Endothelial cell of umbilical vein (primary cell): ENCODE measurements around the gene TERT. TPM values are rescaled to one million over a fixed set of nuclear protein-coding genes. Genes with fewer than 3 reads are reported as not detected.

Experiments
- BruUV-seq: library from RNA; stranded (reverse); fragments of 400-500 nt; replicated peaks from 2 replicates; lab custom pipeline; 2021; lab: Mats Ljungman, UMichigan
- CTCF ChIA-PET: fragments of 300-600, 350-600 bp; sonication (Branson Sonifier 250); formaldehyde crosslinking; loops from one replicate; lab custom pipeline; 2021; ENCODE audit warnings: antibody characterized with exemption, inconsistent platforms; lab: Charles Lee
- POLR2A ChIA-PET: fragments of 300-600, 350-600 bp; sonication (Branson Sonifier 250); formaldehyde crosslinking; loops from one replicate; lab custom pipeline; 2021; ENCODE audit warnings: antibody characterized with exemption, inconsistent platforms; lab: Charles Lee
- DNase-seq: peaks from one replicate; pipeline ENCODE4 v3.0.0-alpha.2; 2011; ENCODE audit warnings: low read depth, low spot score
- FAIRE-seq: peaks from 2 replicates; lab custom pipeline; 2011; peaks lifted over from hg19 to GRCh38; lab: Jason Lieb, UNC
- H2AFZ ChIP-seq: 2 replicates; pipeline ENCODE4 v1.6.0; 2012; ENCODE audit warnings: low read depth, low read length, control low read depth, inconsistent platforms
- H3K27ac ChIP-seq: 2 replicates; pipeline ENCODE4 v1.5.1; 2011; ENCODE audit warnings: low read depth, mild to moderate bottlenecking, control low read depth, low read length, moderate library complexity; ENCODE audit not compliant: insufficient read depth
- H3K27me3 ChIP-seq, 2 experiments: 2 replicates each; pipeline versions ENCODE4 v1.6.0 to v1.6.1; 2011; ENCODE audit warnings: low read length in 2 of 2, mixed read lengths in 1 of 2; ENCODE audit not compliant: control insufficient read depth in 2 of 2, insufficient read depth in 2 of 2
- H3K36me3 ChIP-seq, 2 experiments: 2 replicates in 1 of 2; 3 replicates in 1 of 2; pipeline ENCODE4 v1.5.1; 2011; ENCODE audit warnings: low read length in 2 of 2, mild to moderate bottlenecking in 1 of 2, moderate library complexity in 1 of 2; ENCODE audit not compliant: control insufficient read depth in 2 of 2, insufficient read depth in 2 of 2; ENCODE audit errors: extremely low read depth in 1 of 2
- H3K4me1 ChIP-seq: 3 replicates; pipeline ENCODE4 v1.5.1; 2011; ENCODE audit warnings: mild to moderate bottlenecking, low read length; ENCODE audit not compliant: control insufficient read depth, insufficient read depth; ENCODE audit errors: extremely low read depth
- H3K4me2 ChIP-seq: 2 replicates; pipeline ENCODE4 v1.6.1; 2011; ENCODE audit warnings: low read length, control low read depth, mixed read lengths; ENCODE audit not compliant: insufficient read depth
- H3K4me3 ChIP-seq, 3 experiments: fragments of 200-600 bp in 1 of 3; sonication (generic), shearing (Covaris generic) in 1 of 3; replicated peaks in 1 of 3; 2 replicates each; pipeline ENCODE4 v1.5.1; 2011 to 2016; ENCODE audit warnings: control low read depth in 3 of 3, low read length in 3 of 3, mild to moderate bottlenecking in 2 of 3, inconsistent platforms in 1 of 3, low read depth in 1 of 3, moderate library complexity in 1 of 3; ENCODE audit not compliant: insufficient read depth in 1 of 3
- H3K79me2 ChIP-seq: 2 replicates; pipeline ENCODE4 v1.6.0; 2012; ENCODE audit warnings: low read length, inconsistent platforms; ENCODE audit not compliant: control insufficient read depth, insufficient read depth
- H3K9ac ChIP-seq: replicated peaks from 2 replicates; pipeline ENCODE3; 2011; ENCODE audit warnings: low read length, control low read depth; ENCODE audit not compliant: insufficient read depth; ENCODE audit errors: extremely low read depth
- H3K9me1 ChIP-seq: replicated peaks from 3 replicates; pipeline ENCODE4 v1.6.0; 2011; ENCODE audit warnings: mild to moderate bottlenecking, low read length; ENCODE audit not compliant: control insufficient read depth, insufficient read depth; ENCODE audit errors: extremely low read depth
- H3K9me3 ChIP-seq: replicated peaks from 2 replicates; pipeline ENCODE4 v1.5.1; 2012; ENCODE audit warnings: low read length, inconsistent platforms; ENCODE audit not compliant: control insufficient read depth, insufficient read depth
- H4K20me1 ChIP-seq: replicated peaks from 2 replicates; pipeline ENCODE3; 2011; ENCODE audit warnings: mild to moderate bottlenecking, low read length; ENCODE audit not compliant: control insufficient read depth, insufficient read depth; ENCODE audit errors: extremely low read depth
- CTCF ChIP-seq, 2 donors: IDR thresholded peaks; 1 replicate in 1 of 2; 2 replicates in 1 of 2; pipeline ENCODE4 v1.5.1; 2011; ENCODE audit warnings: low read length in 2 of 2, mild to moderate bottlenecking in 2 of 2, moderate library complexity in 2 of 2, control low read depth in 1 of 2, inconsistent platforms in 1 of 2, low read depth in 1 of 2; ENCODE audit not compliant: insufficient read depth in 1 of 2; ENCODE audit errors: extremely low read depth in 1 of 2
- EZH2 ChIP-seq: IDR thresholded peaks from 2 replicates; pipeline ENCODE4 v1.6.1; 2012; ENCODE audit warnings: borderline replicate concordance, low read depth, mild to moderate bottlenecking, moderate library complexity, low read length, inconsistent platforms; ENCODE audit not compliant: severe bottlenecking
- FOS ChIP-seq: IDR thresholded peaks from 2 replicates; pipeline ENCODE4 v1.6.1; 2011; ENCODE audit warnings: mild to moderate bottlenecking, low read length, moderate library complexity, borderline replicate concordance; ENCODE audit not compliant: insufficient read depth
- GATA2 ChIP-seq: IDR thresholded peaks from 2 replicates; pipeline ENCODE4 v1.7.0; 2011; ENCODE audit warnings: low read depth, mild to moderate bottlenecking, moderate library complexity, mixed read lengths, low read length; ENCODE audit not compliant: insufficient read length, insufficient read depth
- JUN ChIP-seq: IDR thresholded peaks from 2 replicates; pipeline ENCODE4 v1.6.1; 2011; ENCODE audit warnings: borderline replicate concordance, low read depth; ENCODE audit not compliant: insufficient read length, insufficient read depth
- MAX ChIP-seq: IDR thresholded peaks from 2 replicates; pipeline ENCODE4 v1.6.1; 2011; ENCODE audit not compliant: insufficient read depth, insufficient read length
- MYC ChIP-seq: IDR thresholded peaks from one replicate; pipeline ENCODE4 v1.6.1; 2011; ENCODE audit warnings: mild to moderate bottlenecking, low read depth, low read length
- POLR2A ChIP-seq: IDR thresholded peaks from 2 replicates; pipeline ENCODE4 v1.6.1; 2012; ENCODE audit warnings: low read depth, mild to moderate bottlenecking, control low read depth, low read length
- POLR2AphosphoS5 ChIP-seq: IDR thresholded peaks from 2 replicates; pipeline ENCODE4 v1.6.1; 2012; ENCODE audit warnings: low read depth, mild to moderate bottlenecking, control low read depth, low read length, moderate library complexity; ENCODE audit not compliant: insufficient read depth
- dilution Hi-C: fragments of 300-500 bp; cut with MboI; formaldehyde crosslinking; loops from one replicate; pipeline ENCODE4 v1.15.0; 2019; ENCODE audit warnings: low sequenced_read_pairs; ENCODE audit not compliant: extremely low pct_ligation_motif_present
- intact Hi-C: fragments of 100-400 bp; cut with micrococcal nuclease; formaldehyde crosslinking; loops from one replicate; pipeline ENCODE4 v1.10.0; 2022
- polyA plus RNA-seq, 4 experiments: library from polyadenylated mRNA; depleted of rRNA in 3 of 4; stranded (reverse) in 3 of 4; unstranded in 1 of 4; fragments of >200 nt; gene quantifications; 2 replicates each; pipeline versions ENCODE4 v1.2.1 to v1.2.3, GENCODE V29; 2011 to 2012; ENCODE audit warnings: missing spikeins in 1 of 4
- total RNA-seq: library from RNA; stranded (reverse); gene quantifications from 2 replicates; pipeline ENCODE4 v1.2.3, GENCODE V29; 2021

The TERT gene
- total and polyA plus RNA-seq, 2 donors (not counting 3 experiments of a cell fraction or from before 2014, with no cell fraction given), result 0.04 TPM; not detected in 1

- H3K27ac ChIP-seq, result no peak overlapping the region
- H3K4me3 ChIP-seq, result no peak overlapping the region
- no peaks in the 10 kb centered on the region for H3K79me2 ChIP-seq
- TF ChIP-seq GATA2 (no peak), JUN (no peak), MAX (no peak), FOS (no peak), POLR2AphosphoS5 (no peak), MYC (no peak), CTCF (IDR thresholded peaks at IDR 0.05; ENCODE audit: extremely low read depth in 1 of 2, insufficient read depth in 1 of 2, low read depth in 1 of 2, low read length in 2 of 2) (no peak), POLR2A (no peak), EZH2 (no peak)
- DNase-seq, result no peak
- H4K20me1 ChIP-seq, result no peaks in the 10 kb centered on the region
- H3K4me1 ChIP-seq, result no peaks in the 10 kb centered on the region
- no peak for FAIRE-seq
- POLR2A ChIA-PET, result no interaction called here
- no peak overlapping the region for H3K9ac ChIP-seq
- BruUV-seq, result no TSS peak
- H3K4me2 ChIP-seq, result no peak overlapping the region
- H3K27me3 ChIP-seq, result no peaks in the 10 kb centered on the region
- intact Hi-C loops (no loop called here), dilution Hi-C loops (no loop called here)
- H3K9me3 ChIP-seq, result no peaks in the 10 kb centered on the region
- CTCF ChIA-PET, result no interaction called here
- no peaks in the 10 kb centered on the region for H3K9me1 ChIP-seq
- H3K36me3 ChIP-seq, result no peaks in the 10 kb centered on the region
- H2AFZ ChIP-seq, result no peak overlapping the region
Measured at GRCh38 chr5:1280177-1281037, 14.5 kb downstream of the TERT start.
